AG09319 (cell line): Measurements from ENCODE around the gene WDR70.
"Not testable (repeated sequence)": the region's sequence is repeated elsewhere in the genome, so short reads cannot be mapped to it uniquely, and the experiment has no call there.

Experiments
- DNase-seq: peaks from one replicate; pipeline ENCODE4 v3.0.0-alpha.2; 2010; ENCODE audit warnings: low read depth; ENCODE audit errors: extremely low read depth
- TF ChIP-seq, protein P1 (sequence below): IDR thresholded peaks from 2 replicates; pipeline ENCODE4 v1.5.1; 2011; ENCODE audit warnings: low read depth, mild to moderate bottlenecking, inconsistent platforms, low read length, moderate library complexity

The WDR70 gene

DNA sequence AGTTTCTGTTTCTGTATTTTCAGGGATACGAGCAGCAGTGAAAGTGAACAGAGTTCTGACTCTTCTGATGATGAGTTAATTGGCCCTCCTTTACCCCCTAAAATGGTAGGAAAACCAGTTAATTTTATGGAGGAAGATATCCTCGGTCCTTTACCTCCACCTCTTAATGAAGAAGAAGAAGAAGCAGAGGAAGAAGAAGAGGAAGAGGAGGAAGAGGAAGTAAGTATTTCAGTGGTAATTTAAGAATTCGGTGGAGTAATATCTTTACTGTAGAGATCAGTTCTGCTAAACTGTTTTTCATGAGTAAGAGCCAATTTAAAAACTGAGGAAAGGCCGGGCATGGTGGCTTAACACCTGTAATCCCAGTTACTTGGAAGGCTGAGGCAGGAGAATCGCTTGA lies 17.2 kb downstream of the WDR70 start:
- DNase-seq: no peak
- TF ChIP-seq, protein P1, sequence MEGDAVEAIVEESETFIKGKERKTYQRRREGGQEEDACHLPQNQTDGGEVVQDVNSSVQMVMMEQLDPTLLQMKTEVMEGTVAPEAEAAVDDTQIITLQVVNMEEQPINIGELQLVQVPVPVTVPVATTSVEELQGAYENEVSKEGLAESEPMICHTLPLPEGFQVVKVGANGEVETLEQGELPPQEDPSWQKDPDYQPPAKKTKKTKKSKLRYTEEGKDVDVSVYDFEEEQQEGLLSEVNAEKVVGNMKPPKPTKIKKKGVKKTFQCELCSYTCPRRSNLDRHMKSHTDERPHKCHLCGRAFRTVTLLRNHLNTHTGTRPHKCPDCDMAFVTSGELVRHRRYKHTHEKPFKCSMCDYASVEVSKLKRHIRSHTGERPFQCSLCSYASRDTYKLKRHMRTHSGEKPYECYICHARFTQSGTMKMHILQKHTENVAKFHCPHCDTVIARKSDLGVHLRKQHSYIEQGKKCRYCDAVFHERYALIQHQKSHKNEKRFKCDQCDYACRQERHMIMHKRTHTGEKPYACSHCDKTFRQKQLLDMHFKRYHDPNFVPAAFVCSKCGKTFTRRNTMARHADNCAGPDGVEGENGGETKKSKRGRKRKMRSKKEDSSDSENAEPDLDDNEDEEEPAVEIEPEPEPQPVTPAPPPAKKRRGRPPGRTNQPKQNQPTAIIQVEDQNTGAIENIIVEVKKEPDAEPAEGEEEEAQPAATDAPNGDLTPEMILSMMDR: no peak

DNA sequence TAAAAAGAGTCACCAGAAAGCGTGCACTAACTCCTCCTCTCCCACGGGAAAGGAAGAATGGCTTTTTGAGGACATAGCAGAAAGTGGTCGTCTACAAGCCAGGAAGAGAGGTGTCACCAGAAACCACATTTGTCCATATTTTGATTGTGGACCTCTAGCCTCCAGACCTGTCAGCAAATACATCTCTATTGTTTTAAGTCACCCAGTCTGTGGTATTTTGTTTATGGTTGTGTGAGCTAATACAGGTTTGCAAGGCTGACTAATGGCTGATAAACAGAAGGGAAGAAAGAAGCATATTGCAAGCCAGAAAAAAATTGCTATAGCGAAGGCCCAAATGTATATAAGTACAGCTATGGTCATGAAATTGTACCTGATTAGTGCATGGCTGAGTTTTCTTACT lies 21.4 kb downstream of the WDR70 start:
- TF ChIP-seq, protein P1: no peak
- DNase-seq: no peak

DNA sequence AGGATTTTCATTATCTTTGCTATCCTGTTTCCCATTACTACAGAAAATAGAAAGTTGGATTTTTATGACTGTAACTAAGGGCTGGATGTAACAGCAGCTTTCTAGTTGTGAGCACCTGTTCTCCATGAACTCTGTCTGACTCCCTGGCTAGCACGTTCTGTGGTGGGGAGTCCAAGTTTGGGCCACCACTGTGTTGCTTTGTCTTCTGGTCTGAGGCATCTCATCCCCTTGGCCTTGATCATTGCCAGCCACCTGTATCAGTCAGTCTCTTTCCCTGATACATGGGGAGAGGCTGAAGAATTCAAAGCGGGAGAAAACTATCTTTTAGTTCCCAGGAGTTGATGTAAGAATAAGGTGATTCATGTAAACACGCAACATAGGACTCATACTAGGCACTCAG lies 33.4 kb downstream of the WDR70 start:
- no peak for DNase-seq
- TF ChIP-seq, protein P1: no peak

DNA sequence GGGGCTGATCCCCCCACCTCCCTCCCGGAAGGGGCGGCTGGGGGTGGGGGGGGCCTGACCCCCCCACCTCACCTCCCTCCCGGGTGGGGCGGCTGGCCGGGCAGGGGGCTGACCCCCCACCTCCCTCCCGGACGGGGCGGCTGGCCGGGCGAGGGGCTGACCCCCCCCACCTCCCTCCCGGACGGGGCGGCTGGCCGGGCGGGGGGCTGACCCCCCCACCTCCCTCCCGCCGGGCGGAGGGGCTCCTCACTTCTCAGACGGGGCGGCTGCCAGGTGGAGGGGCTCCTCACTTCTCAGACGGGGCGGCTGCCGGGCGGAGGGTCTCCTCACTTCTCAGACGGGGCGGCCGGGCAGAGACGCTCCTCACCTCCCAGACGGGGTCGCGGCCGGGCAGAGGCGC lies 36.3 kb downstream of the WDR70 start:
- not testable (repeated sequence) for DNase-seq

DNA sequence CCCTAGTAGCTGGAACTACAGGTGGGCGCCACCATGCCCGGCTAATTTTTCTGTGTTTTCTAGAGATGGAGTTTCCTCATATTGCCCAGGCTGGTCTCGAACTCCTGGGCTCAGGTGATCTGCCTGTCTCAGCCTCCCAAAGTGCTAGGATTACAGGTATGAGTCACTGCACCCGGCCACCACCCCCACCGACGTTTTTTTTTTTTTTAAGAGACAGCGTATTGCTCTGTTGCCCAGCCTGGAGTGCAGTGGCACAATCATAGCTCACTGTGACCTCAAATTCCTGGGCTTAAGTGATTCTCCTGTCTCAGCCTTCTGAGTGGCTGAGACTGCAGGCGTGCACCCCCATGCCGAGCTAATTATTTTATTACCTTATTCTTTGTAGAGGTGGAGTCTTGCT lies 38.2 kb downstream of the WDR70 start:
- DNase-seq: no peak
- TF ChIP-seq, protein P1: no peak

DNA sequence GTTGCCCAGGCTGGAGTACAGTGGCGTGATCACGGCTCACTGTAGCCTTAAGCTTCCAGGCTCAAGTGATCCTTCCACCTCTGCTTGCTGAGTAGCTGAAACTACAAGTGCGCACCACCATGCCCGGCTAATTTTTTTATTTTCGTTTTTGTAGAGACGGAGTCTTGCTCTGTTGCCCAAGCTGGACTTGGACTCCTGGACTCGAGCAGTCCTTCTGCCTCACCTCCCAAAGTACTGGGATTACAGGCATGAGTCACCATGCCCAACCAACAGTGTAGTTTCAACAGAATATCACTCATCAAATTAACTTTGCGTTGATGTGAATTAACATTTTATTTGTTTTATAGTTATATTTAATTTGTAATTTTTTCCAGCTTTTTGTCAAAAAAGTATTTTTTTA lies 45.3 kb downstream of the WDR70 start:
- TF ChIP-seq, protein P1: no peak
- DNase-seq: no peak

DNA sequence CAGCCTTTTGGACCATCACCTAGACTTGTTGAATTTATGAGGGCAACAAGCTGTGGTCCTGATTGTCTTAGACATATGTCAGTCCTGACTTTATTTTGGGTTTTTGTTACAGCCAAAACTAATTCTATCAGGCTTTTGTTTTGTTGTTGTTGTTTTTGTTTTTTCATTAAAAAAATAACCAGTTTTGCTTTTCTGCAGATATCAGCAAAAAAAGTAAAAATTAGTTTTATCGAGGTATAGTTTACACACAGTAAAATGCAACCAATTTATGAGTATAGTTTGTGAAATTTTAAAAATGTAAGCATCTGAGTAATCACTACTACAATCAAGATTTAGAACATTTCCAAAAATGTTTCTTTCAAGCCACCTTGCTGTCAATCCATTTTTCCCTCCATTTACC lies 48.9 kb downstream of the WDR70 start:
- TF ChIP-seq, protein P1: no peak
- DNase-seq: no peak

DNA sequence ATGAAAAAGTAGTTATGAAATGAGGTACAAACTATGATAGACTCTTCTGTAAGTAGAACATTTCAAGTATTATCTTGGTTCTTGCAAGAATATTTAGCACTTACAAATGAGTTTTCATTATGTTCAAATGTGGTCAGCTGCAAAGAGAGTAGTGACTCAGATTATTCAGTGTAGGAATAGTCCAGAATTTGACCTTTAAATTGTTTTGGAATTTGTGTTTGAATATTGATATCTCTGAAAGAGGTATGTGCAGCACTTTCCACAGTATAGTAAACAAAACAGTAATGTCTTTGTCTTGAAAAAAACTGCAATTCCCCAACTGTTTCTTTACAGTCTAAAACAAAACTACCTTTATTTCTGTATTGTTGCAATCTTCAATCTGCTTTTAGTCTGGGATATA lies 56.1 kb downstream of the WDR70 start:
- DNase-seq: no peak
- TF ChIP-seq, protein P1: no peak
